HEK293 (cell line): ENCODE results near the gene TAF1D.

ENCODE experiments used
- MYNN ChIP-seq: fragments of 450-650 bp; formaldehyde crosslinking; IDR thresholded peaks from 2 replicates; pipeline ENCODE4 v1.5.1; 2016; ENCODE audit warnings: missing biosample characterization, missing genetic modification characterization, borderline replicate concordance
- ZNF157 ChIP-seq: fragments of 450-650 bp; formaldehyde crosslinking; IDR thresholded peaks from 2 replicates; pipeline ENCODE4 v1.5.1; 2016; ENCODE audit warnings: missing biosample characterization, missing genetic modification characterization
- ZNF423 ChIP-seq: fragments of 450-650 bp; formaldehyde crosslinking; IDR thresholded peaks from 2 replicates; pipeline ENCODE4 v1.5.1; 2016; ENCODE audit warnings: missing biosample characterization, missing genetic modification characterization
- ZSCAN16 ChIP-seq: fragments of 450-650 bp; formaldehyde crosslinking; IDR thresholded peaks from 2 replicates; pipeline ENCODE4 v1.5.1; 2016; ENCODE audit warnings: missing biosample characterization, missing genetic modification characterization
- ZSCAN30 ChIP-seq: fragments of 450-650 bp; IDR thresholded peaks from 2 replicates; pipeline ENCODE4 v1.5.1; 2018; ENCODE audit warnings: missing biosample characterization, mild to moderate bottlenecking, missing genetic modification characterization, moderate library complexity
- TF ChIP-seq, protein P1 (sequence below): fragments of 450-650 bp; formaldehyde crosslinking; IDR thresholded peaks from 2 replicates; pipeline ENCODE4 v1.5.1; 2016; ENCODE audit warnings: missing biosample characterization, missing genetic modification characterization

DNA sequence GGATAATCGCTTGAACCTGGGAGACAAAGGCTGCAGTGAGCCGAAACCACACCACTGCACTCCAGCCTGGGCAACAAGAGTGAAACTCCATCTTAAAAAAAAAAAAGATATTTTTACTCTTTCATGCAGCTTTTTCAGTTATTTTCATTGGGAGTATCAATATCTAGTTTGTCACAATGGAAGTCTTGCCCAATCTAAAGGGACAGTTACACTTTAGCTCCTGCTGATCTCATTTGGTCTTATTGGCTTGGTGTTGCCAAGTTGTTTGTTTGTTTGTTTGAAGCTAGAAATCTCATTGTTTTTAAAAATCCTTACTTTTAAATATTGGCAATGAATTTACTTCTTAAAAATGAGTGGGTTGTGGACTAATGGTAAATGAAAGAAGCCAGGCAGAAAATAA, 55.1 kb downstream of the TAF1D start:
- TF ChIP-seq, protein P1, sequence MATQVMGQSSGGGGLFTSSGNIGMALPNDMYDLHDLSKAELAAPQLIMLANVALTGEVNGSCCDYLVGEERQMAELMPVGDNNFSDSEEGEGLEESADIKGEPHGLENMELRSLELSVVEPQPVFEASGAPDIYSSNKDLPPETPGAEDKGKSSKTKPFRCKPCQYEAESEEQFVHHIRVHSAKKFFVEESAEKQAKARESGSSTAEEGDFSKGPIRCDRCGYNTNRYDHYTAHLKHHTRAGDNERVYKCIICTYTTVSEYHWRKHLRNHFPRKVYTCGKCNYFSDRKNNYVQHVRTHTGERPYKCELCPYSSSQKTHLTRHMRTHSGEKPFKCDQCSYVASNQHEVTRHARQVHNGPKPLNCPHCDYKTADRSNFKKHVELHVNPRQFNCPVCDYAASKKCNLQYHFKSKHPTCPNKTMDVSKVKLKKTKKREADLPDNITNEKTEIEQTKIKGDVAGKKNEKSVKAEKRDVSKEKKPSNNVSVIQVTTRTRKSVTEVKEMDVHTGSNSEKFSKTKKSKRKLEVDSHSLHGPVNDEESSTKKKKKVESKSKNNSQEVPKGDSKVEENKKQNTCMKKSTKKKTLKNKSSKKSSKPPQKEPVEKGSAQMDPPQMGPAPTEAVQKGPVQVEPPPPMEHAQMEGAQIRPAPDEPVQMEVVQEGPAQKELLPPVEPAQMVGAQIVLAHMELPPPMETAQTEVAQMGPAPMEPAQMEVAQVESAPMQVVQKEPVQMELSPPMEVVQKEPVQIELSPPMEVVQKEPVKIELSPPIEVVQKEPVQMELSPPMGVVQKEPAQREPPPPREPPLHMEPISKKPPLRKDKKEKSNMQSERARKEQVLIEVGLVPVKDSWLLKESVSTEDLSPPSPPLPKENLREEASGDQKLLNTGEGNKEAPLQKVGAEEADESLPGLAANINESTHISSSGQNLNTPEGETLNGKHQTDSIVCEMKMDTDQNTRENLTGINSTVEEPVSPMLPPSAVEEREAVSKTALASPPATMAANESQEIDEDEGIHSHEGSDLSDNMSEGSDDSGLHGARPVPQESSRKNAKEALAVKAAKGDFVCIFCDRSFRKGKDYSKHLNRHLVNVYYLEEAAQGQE, result no peak
- TF ChIP-seq MYNN (tag by site-specific recombination) (no peak), ZNF423 (no peak), ZSCAN16 (tag by site-specific recombination) (no peak), ZNF157 (tag by site-specific recombination) (no peak), ZSCAN30 (no peak)
